Pancreas (tissue), 10 donors: ENCODE data around the gene CPXM2. TPM values are rescaled to one million over a fixed set of nuclear protein-coding genes. Genes with fewer than 3 reads are reported as not detected.

Experiments
- ATAC-seq, 4 donors: fragments of 200-7000 bp; cut with Tn5 transposase; one replicate each; pipeline versions ENCODE4 v1.8.0 to v1.9.1; 2020; ENCODE audit warnings: mild to moderate bottlenecking in 4 of 4, moderate library complexity in 4 of 4
- DNase-seq, 6 donors: peaks; one replicate each; pipeline ENCODE4 v3.0.0-alpha.2; 2020
- FAIRE-seq: peaks from 2 replicates; lab custom pipeline; 2012; peaks lifted over from hg19 to GRCh38; lab: Jason Lieb, UNC
- H3K27ac ChIP-seq, 4 donors: fragments of 200-600 bp; sonication (generic); 1 replicate in 3 of 4; 2 replicates in 1 of 4; pipeline versions ENCODE4 v1.5.0 to v1.8.0; 2020
- H3K27me3 ChIP-seq, 4 donors: fragments of 200-600 bp; one replicate each; pipeline ENCODE4 v1.8.0; 2021
- H3K36me3 ChIP-seq, 3 donors: fragments of 200-600 bp; sonication (generic) in 1 of 3; one replicate each; pipeline versions ENCODE4 v1.5.0 to v1.8.0; 2020 to 2021
- H3K4me1 ChIP-seq, 3 donors: fragments of 200-600 bp; one replicate each; pipeline ENCODE4 v1.8.0; 2021
- H3K4me3 ChIP-seq, 4 donors: fragments of 200-600 bp; sonication (generic) in 2 of 4; one replicate each; pipeline versions ENCODE4 v1.5.0 to v1.8.0; 2020 to 2021
- H3K9me3 ChIP-seq, 4 donors: fragments of 200-600 bp; one replicate each; pipeline ENCODE4 v1.8.0; 2021
- WGBS, 2 donors: extraction: QIAGEN DNeasy Blood & Tissue Kit; methylation state at CpG; one replicate each; pipeline ENCODE4 v1.1.7; 2013; 5-methylcytosine and 5-hydroxymethylcytosine counted together
- intact Hi-C, 3 donors: fragments of 100-400 bp; cut with DNase I; formaldehyde crosslinking; loops; one replicate each; pipeline versions ENCODE4 v1.11.1 to v1.14.2; 2022
- polyA plus RNA-seq, 2 donors: library from polyadenylated mRNA; stranded (reverse); fragments of 200-250 nt; gene quantifications; one replicate each; pipeline ENCODE4 v1.2.3, GENCODE V29; 2013
- total RNA-seq, 6 donors: library from RNA; stranded (reverse); fragmentation: NEBNext Ultra II Directional in 4 of 6; extraction: Animal tissue kit (Norgen Biotek cat#: 25700) in 4 of 6; gene quantifications; one replicate each; pipeline versions ENCODE4 v1.2.1 to v1.2.4, GENCODE V29; 2021 to 2023
- TF ChIP-seq, protein P1 (sequence below), 4 donors: fragments of 200-600 bp; sonication (generic) in 3 of 4; IDR thresholded peaks; one replicate each; pipeline versions ENCODE4 v1.5.0 to v1.8.0; 2021; ENCODE audit warnings: antibody characterized with exemption in 4 of 4
- donor health status: healthy with polysubstance abuse.
- donor health status: DM: no; HTN: no; CAD: no; lungs with moderate emphysema.
- donor health status: DM: no; HTN: no; CAD: no.
- donor health status: control.
- donor health status: control.
- donor health status: Bipolar disorder and iron deficiency.
- donor health status: DM: yes; HTN: yes; CAD: no.
- donor health status: DM: no; HTN: no; CAD: no.
- donor health status: DM: no; HTN: no; CAD: no.
- donor health status: DM: yes; HTN: yes; CAD: no.

Gene CPXM2
- total and polyA plus RNA-seq, 8 donors, result 0.46 to 3.9 (median 1.2) TPM

DNA sequence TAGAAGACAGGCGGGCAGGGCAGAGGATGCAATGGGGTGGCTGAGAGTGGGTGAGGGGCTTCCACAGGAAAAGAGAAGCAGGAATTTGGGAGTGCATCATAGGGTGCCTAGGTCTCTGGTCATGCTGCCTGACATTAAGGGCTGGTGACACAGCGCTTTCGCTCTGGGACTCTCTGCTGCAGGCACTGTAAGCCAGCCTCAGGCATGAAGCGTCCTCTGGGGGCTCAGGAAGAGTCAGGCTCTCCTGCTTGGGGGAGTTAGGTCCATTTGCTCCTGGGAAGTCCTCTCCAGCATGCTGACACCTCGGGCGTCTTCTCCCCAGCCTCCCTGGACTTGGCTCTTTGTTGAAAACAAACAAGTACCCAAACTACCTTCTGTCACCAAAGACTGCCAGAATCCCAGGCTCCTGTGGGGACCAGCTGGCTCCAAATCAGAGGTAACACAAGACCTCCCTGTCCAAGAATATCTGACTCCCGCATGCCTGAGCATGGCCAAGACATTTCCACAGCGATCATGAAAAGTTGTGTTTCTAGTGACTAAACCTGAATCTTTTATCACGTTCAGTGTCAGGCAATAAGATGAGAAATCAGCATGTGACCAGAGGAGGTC, 170.1 kb downstream of the CPXM2 start:
- no peak for FAIRE-seq

DNA sequence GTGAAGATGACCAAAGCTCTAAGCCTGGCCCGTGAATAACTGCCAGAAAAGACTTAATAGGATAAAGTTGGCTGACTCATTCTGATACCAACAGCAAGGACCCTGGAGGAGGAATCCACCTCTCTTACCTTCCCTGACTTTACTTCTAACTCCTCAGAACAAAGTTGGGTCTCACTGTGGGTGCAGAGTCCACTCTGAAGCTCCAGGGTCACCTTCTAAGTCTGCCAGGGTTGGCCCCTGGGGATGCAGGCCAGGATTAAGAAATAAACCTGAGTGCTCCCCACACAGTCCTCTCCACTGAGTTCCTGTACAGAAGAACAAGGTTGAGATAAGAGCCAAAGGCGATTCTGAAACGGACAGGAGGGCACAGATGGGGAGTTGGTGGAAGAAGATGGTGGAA, 171.1 kb downstream of the CPXM2 start:
- Histone ChIP-seq H3K4me3 (no peak overlapping the region), H3K4me1 (no peaks in the 10 kb centered on the region), H3K9me3 (no peaks in the 10 kb centered on the region), H3K27ac (no peak overlapping the region), H3K27me3 (no peaks in the 10 kb centered on the region), H3K36me3 (no peaks in the 10 kb centered on the region)
- DNase-seq (no peak), FAIRE-seq (no peak), ATAC-seq (no peak)
- WGBS, 2 donors, result 43 to 57% methylated on average over 3 of the region's 3 CpGs
- TF ChIP-seq, protein P1, sequence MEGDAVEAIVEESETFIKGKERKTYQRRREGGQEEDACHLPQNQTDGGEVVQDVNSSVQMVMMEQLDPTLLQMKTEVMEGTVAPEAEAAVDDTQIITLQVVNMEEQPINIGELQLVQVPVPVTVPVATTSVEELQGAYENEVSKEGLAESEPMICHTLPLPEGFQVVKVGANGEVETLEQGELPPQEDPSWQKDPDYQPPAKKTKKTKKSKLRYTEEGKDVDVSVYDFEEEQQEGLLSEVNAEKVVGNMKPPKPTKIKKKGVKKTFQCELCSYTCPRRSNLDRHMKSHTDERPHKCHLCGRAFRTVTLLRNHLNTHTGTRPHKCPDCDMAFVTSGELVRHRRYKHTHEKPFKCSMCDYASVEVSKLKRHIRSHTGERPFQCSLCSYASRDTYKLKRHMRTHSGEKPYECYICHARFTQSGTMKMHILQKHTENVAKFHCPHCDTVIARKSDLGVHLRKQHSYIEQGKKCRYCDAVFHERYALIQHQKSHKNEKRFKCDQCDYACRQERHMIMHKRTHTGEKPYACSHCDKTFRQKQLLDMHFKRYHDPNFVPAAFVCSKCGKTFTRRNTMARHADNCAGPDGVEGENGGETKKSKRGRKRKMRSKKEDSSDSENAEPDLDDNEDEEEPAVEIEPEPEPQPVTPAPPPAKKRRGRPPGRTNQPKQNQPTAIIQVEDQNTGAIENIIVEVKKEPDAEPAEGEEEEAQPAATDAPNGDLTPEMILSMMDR (IDR thresholded peaks at IDR 0.05), result no peak
- intact Hi-C loops, result no loop called here

More for the DNA sequence above, 170.1 kb downstream of the CPXM2 start:
- TF ChIP-seq, protein P1 (IDR thresholded peaks at IDR 0.05), result no peak
- Histone ChIP-seq H3K36me3 (no peaks in the 10 kb centered on the region), H3K4me3 (no peak overlapping the region), H3K9me3 (no peaks in the 10 kb centered on the region), H3K27me3 (no peaks in the 10 kb centered on the region), H3K4me1 (no peaks in the 10 kb centered on the region), H3K27ac (no peak overlapping the region)
- DNase-seq, result no peak
- 54 to 55% methylated on average over 9 of the region's 9 CpGs for WGBS, 2 donors
- intact Hi-C loops, result no loop called here
- no peak for ATAC-seq

DNA sequence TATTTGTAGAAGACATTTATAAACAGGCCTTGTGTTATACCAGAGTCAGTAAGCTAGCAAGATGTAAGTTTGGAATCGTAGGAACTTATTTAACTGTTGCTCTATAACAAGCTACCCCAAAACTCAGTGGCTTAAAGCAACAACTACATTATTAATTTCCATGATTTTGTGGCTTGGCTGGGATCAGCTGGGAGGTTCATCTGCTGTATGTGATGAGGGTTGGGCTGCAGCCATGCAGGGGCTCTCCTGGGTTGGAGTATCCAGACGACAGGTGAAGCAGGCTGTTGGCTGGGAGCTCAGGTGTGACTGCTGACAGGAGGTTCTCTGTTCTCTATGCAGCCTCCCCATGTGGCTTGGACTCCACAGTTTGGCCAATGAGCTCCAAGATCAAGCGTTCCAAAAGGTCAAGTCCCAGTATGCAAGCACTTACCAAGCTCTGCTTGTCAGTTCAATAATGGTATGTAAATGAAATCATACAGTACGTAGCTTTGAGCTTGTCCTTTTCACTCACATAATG, 173.0 kb downstream of the CPXM2 start:
- ATAC-seq, result no peak
- WGBS, 2 donors, result 42 to 57% methylated on average over 4 of the region's 4 CpGs
- H3K9me3 ChIP-seq, result no peaks in the 10 kb centered on the region
- H3K4me3 ChIP-seq, result no peak overlapping the region
- no peaks in the 10 kb centered on the region for H3K36me3 ChIP-seq
- no peaks in the 10 kb centered on the region for H3K27me3 ChIP-seq
- no peak overlapping the region for H3K27ac ChIP-seq
- no peak for DNase-seq
- intact Hi-C loops, result no loop called here
- TF ChIP-seq, protein P1 (IDR thresholded peaks at IDR 0.05), result no peak
- no peak for FAIRE-seq
- no peaks in the 10 kb centered on the region for H3K4me1 ChIP-seq

DNA sequence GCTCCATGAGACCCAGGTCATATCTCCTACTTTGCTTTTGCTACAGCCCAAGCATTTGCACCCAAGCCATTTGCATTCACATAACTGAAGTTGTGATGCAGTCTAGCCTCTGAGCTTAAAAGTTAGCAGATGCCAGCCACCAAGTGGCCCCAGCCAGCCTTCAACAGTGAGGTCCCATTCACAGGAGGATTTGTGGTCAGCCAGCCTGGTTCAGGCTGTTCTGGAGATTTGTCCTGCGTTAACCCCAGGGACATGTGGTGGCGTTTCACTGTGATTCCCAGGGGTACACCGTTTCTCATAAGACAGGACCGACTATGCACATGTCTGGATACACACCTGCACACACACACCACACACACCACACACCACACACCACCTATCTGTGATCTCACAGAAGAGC, 174.3 kb downstream of the CPXM2 start:
- Histone ChIP-seq H3K27me3 (no peaks in the 10 kb centered on the region), H3K4me1 (no peaks in the 10 kb centered on the region), H3K4me3 (no peak overlapping the region), H3K27ac (no peak overlapping the region), H3K9me3 (no peaks in the 10 kb centered on the region), H3K36me3 (no peaks in the 10 kb centered on the region)
- WGBS, 2 donors, result 64 to 76% methylated on average over 4 of the region's 4 CpGs
- DNase-seq (no peak), ATAC-seq (no peak), FAIRE-seq (no peak)
- intact Hi-C loops, result no loop called here
- TF ChIP-seq, protein P1 (IDR thresholded peaks at IDR 0.05), result no peak

DNA sequence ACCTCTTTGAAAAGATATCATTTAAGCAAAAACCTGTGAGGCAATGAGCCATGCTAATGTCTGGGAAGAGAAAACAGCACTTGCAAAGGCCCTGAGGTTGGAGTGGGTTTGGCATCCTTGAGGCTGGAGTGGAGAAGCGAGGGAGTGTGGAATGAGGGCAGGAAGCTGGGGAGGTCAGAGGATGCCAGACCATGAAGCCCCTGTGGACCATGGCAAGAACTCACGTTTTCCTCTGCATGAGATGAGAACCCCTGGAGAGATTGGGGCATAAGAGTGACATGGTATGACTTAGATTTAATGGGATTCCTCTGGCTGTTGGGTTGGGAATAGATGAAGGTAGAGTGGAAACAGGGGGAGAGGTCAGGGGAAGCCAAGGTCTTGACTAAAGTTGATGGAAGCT, 176.1 kb downstream of the CPXM2 start:
- no peaks in the 10 kb centered on the region for H3K9me3 ChIP-seq
- H3K4me1 ChIP-seq, result no peaks in the 10 kb centered on the region
- no peak overlapping the region for H3K27ac ChIP-seq
- H3K4me3 ChIP-seq, result no peak overlapping the region
- WGBS, 2 donors, result 43 to 49% methylated on average over 2 of the region's 2 CpGs
- no peaks in the 10 kb centered on the region for H3K27me3 ChIP-seq
- no peak for DNase-seq
- ATAC-seq, result no peak
- TF ChIP-seq, protein P1 (IDR thresholded peaks at IDR 0.05), result no peak
- no peak for FAIRE-seq
- intact Hi-C loops, result no loop called here
- no peaks in the 10 kb centered on the region for H3K36me3 ChIP-seq
